Astrocyte (in vitro differentiated cells and primary cell): Measurements from ENCODE around the gene C20orf96. TPM values are rescaled to one million over a fixed set of nuclear protein-coding genes. Genes with fewer than 3 reads are reported as not detected.

ENCODE experiments used
- DNase-seq: peaks from one replicate; pipeline ENCODE4 v3.0.0-alpha.2; 2010; ENCODE audit warnings: low read depth
- FAIRE-seq: peaks from 2 replicates; lab custom pipeline; 2011; peaks lifted over from hg19 to GRCh38; lab: Jason Lieb, UNC
- H2AFZ ChIP-seq: 2 replicates; pipeline ENCODE4 v1.6.0; 2012; ENCODE audit warnings: low read depth, low read length, inconsistent platforms
- H3K27ac ChIP-seq: 2 replicates; pipeline ENCODE4 v1.5.1; 2011; ENCODE audit warnings: low read depth, low read length, inconsistent platforms
- H3K27me3 ChIP-seq: 2 replicates; pipeline ENCODE4 v1.6.0; 2011; ENCODE audit warnings: low read length, inconsistent platforms; ENCODE audit not compliant: insufficient read depth
- H3K36me3 ChIP-seq: 2 replicates; pipeline ENCODE4 v1.5.1; 2011; ENCODE audit warnings: low read length, inconsistent platforms; ENCODE audit not compliant: insufficient read depth
- H3K4me1 ChIP-seq: 2 replicates; pipeline ENCODE4 v1.5.1; 2011; ENCODE audit warnings: low read length, inconsistent platforms; ENCODE audit not compliant: insufficient read depth
- H3K4me2 ChIP-seq: 2 replicates; pipeline ENCODE4 v1.6.0; 2012; ENCODE audit warnings: low read length, inconsistent platforms
- H3K4me3 ChIP-seq: 2 replicates; pipeline ENCODE4 v1.5.1; 2011; ENCODE audit warnings: low read depth, mild to moderate bottlenecking, low read length, inconsistent platforms; ENCODE audit not compliant: insufficient read depth
- H3K79me2 ChIP-seq: 2 replicates; pipeline ENCODE4 v1.6.0; 2012; ENCODE audit warnings: mild to moderate bottlenecking, low read length, inconsistent platforms; ENCODE audit not compliant: insufficient read depth
- H3K9ac ChIP-seq: 2 replicates; pipeline ENCODE4 v1.6.0; 2012; ENCODE audit warnings: mild to moderate bottlenecking, low read length, inconsistent platforms
- H3K9me3 ChIP-seq: 2 replicates; pipeline ENCODE4 v1.5.1; 2012; ENCODE audit warnings: low read depth, mild to moderate bottlenecking, low read length, inconsistent platforms; ENCODE audit not compliant: insufficient read depth
- H4K20me1 ChIP-seq: 2 replicates; pipeline ENCODE4 v1.6.0; 2012; ENCODE audit warnings: low read length, inconsistent platforms; ENCODE audit not compliant: insufficient read depth
- H3K27ac Mint-ChIP-seq: one replicate; pipeline ENCODE4 v1.8.0; 2021; ENCODE audit warnings: mild to moderate bottlenecking, mixed read lengths; ENCODE audit not compliant: unreplicated experiment
- H3K27me3 Mint-ChIP-seq: one replicate; pipeline ENCODE4 v1.8.0; 2021; ENCODE audit warnings: low read depth, mixed read lengths; ENCODE audit not compliant: unreplicated experiment
- H3K36me3 Mint-ChIP-seq: one replicate; pipeline ENCODE4 v1.8.0; 2021; ENCODE audit warnings: low read depth, mixed read lengths; ENCODE audit not compliant: unreplicated experiment
- H3K4me1 Mint-ChIP-seq: one replicate; pipeline ENCODE4 v1.8.0; 2021; ENCODE audit warnings: low read depth, mixed read lengths; ENCODE audit not compliant: unreplicated experiment
- H3K4me3 Mint-ChIP-seq: one replicate; pipeline ENCODE4 v1.8.0; 2021; ENCODE audit warnings: mild to moderate bottlenecking, moderate library complexity, mixed read lengths; ENCODE audit not compliant: unreplicated experiment
- H3K9me3 Mint-ChIP-seq: one replicate; pipeline ENCODE4 v1.8.0; 2021; ENCODE audit warnings: mild to moderate bottlenecking, mixed read lengths; ENCODE audit not compliant: unreplicated experiment
- EZH2 ChIP-seq: IDR thresholded peaks from 2 replicates; pipeline ENCODE4 v1.6.1; 2012; ENCODE audit warnings: mild to moderate bottlenecking, low read length, inconsistent platforms; ENCODE audit not compliant: insufficient read depth
- total RNA-seq: library from RNA; stranded (reverse); gene quantifications from 2 replicates; pipeline ENCODE4 v1.2.1, GENCODE V29; 2021
- TF ChIP-seq, protein P1 (sequence below): IDR thresholded peaks from 2 replicates; pipeline ENCODE4 v1.5.1; 2011; ENCODE audit warnings: low read depth, mild to moderate bottlenecking, inconsistent platforms, low read length, moderate library complexity; ENCODE audit not compliant: insufficient read depth

C20orf96 gene
- total RNA-seq, 1 donor from 2014 or later, result 10.7 TPM

DNA sequence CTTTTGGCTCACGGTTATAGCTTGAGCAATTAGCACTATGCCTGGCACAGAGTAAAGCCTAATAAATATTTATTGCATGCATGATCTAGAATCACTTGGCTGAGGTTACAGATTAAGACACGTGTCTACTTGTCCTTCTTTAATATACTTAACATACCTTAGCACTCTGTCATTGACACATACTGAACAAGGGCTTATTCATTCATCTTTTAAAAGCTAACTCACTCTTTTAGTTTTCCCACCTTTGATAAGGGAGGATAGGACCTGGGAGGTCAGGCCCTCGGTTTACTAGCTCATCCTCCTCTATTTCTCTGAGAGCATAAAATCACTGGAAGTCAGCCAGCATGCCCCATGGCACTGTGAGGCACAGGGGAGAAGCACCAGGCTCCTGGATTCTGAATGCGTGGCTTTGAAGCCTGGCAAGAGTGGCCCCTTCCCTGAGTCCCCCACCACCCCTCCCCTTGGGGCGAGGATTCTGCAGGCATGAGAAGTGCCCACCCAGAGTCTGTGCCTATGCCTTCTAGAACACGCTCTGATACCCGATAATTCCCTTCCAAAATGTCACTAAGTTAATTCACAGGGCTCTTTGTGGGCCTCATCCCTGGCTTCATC lies 18.0 kb upstream of the C20orf96 start:
- peaks cover 18% of the 10 kb centered on the region for H3K4me1 ChIP-seq
- H3K4me3 ChIP-seq, result no peak overlapping the region
- Mint-ChIP-seq H3K27ac (no peak overlapping the region), H3K9me3 (no peaks in the 10 kb centered on the region), H3K4me1 (peaks cover 9% of the 10 kb centered on the region), H3K36me3 (no peaks in the 10 kb centered on the region), H3K4me3 (no peak overlapping the region), H3K27me3 (no peaks in the 10 kb centered on the region)
- H3K27me3 ChIP-seq, result no peaks in the 10 kb centered on the region
- TF ChIP-seq, protein P1, sequence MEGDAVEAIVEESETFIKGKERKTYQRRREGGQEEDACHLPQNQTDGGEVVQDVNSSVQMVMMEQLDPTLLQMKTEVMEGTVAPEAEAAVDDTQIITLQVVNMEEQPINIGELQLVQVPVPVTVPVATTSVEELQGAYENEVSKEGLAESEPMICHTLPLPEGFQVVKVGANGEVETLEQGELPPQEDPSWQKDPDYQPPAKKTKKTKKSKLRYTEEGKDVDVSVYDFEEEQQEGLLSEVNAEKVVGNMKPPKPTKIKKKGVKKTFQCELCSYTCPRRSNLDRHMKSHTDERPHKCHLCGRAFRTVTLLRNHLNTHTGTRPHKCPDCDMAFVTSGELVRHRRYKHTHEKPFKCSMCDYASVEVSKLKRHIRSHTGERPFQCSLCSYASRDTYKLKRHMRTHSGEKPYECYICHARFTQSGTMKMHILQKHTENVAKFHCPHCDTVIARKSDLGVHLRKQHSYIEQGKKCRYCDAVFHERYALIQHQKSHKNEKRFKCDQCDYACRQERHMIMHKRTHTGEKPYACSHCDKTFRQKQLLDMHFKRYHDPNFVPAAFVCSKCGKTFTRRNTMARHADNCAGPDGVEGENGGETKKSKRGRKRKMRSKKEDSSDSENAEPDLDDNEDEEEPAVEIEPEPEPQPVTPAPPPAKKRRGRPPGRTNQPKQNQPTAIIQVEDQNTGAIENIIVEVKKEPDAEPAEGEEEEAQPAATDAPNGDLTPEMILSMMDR, result no peak
- no peak for TF ChIP-seq EZH2
- H3K9me3 ChIP-seq, result no peaks in the 10 kb centered on the region
- H2AFZ ChIP-seq, result peak overlapping the region; percentile 14
- H3K79me2 ChIP-seq, result no peaks in the 10 kb centered on the region
- FAIRE-seq (no peak), DNase-seq (no peak)
- H3K4me2 ChIP-seq, result peak overlapping the region; percentile 93
- no peak overlapping the region for H3K9ac ChIP-seq
- H4K20me1 ChIP-seq, result no peaks in the 10 kb centered on the region
- no peaks in the 10 kb centered on the region for H3K36me3 ChIP-seq
- no peak overlapping the region for H3K27ac ChIP-seq

DNA sequence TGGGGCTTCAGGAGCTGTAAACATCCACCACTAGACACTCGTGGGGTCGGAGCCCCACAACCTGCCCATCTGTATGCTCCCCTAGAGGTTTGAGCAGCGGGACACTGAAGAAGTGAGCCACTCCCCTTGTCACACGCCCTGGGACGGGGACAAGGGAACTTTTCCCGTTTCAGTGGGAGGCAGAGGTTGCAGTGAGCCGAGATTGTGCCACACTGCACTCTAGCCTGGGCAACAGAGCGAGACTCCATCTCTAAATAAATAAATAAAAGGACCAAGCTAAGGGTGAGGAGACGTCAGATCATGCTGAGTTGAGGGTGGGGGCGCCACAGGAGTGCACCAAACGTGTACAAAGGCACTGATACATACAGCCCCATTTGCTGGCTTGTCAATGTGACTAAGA lies 15.2 kb upstream of the C20orf96 start:
- TF ChIP-seq, protein P1, result no peak
- no peak for TF ChIP-seq EZH2
- no peak overlapping the region for H3K9ac ChIP-seq
- H3K36me3 ChIP-seq, result no peaks in the 10 kb centered on the region
- H3K4me1 Mint-ChIP-seq, result peaks cover 28% of the 10 kb centered on the region
- H3K4me3 Mint-ChIP-seq, result no peak overlapping the region
- no peak overlapping the region for H3K27ac ChIP-seq
- no peaks in the 10 kb centered on the region for H3K9me3 Mint-ChIP-seq
- H3K36me3 Mint-ChIP-seq, result no peaks in the 10 kb centered on the region
- H3K79me2 ChIP-seq, result peaks cover 7% of the 10 kb centered on the region
- peaks cover 7% of the 10 kb centered on the region for H4K20me1 ChIP-seq
- no peak overlapping the region for H3K4me2 ChIP-seq
- no peak overlapping the region for H3K4me3 ChIP-seq
- no peaks in the 10 kb centered on the region for H3K9me3 ChIP-seq
- FAIRE-seq (no peak), DNase-seq (no peak)
- no peaks in the 10 kb centered on the region for H3K27me3 ChIP-seq
- H3K27ac Mint-ChIP-seq, result no peak overlapping the region
- no peak overlapping the region for H2AFZ ChIP-seq
- peaks cover 22% of the 10 kb centered on the region for H3K4me1 ChIP-seq
- H3K27me3 Mint-ChIP-seq, result no peaks in the 10 kb centered on the region
